ENCODE measurements around the gene PRPF39. TPM values are rescaled to one million over a fixed set of nuclear protein-coding genes. Genes with fewer than 3 reads are reported as not detected.
A peak's percentile ranks its signal among the peaks of the same experiment; 100 is the strongest.

The PRPF39 gene
- total RNA-seq, 1 experiment from 2014 or later: 59.8 TPM

DNA sequence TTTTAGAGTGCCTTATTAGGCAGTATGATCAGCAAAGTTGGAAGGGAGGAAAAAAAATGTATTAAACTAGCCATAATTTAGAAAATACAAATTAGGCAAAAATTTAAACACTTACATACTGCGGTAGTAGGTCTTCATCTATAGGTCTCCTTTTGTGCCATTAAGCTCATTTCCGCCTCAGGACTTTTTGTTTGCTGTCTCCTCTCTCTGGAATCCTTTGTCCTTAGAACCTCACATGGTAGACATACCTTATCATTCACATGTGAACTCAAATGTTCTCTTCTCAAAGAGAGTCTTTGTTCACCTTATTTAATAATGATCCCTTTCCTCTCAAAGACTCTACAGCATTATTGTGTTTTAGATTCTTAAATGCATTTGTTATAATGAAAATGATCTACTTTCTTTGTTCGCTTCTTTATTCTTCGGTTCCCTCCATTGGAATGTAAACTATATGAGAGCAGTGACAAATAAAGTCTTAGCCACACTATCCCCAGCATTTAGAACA is 66.5 kb downstream of the PRPF39 start:
- TF ChIP-seq CTCF (conservative IDR thresholded peaks at IDR 0.05): no peak
- Mint-ChIP-seq H3K4me1 (peaks cover 9% of the 10 kb centered on the region in 2 experiments), H3K4me3 (no peak overlapping the region), H3K27ac (peak overlapping the region in 2 of 3 experiments; percentile 1 to 58; a peak in 3 of 7 replicates), H3K27me3 (ENCODE audit: low read depth) (no peaks in the 10 kb centered on the region), H3K36me3 (ENCODE audit: insufficient read depth in 1 of 3, low read depth in 3 of 3) (peaks cover under 1 to 11% (median 4%) of the 10 kb centered on the region in 3 experiments; a peak in 5 of 7 replicates), H3K9me3 (no peaks in the 10 kb centered on the region; a peak in 1 of 5 replicates)
- Histone ChIP-seq H4K5ac (ENCODE audit: insufficient read length, low read depth, low read length) (no peak overlapping the region), H4K20me1 (ENCODE audit: control insufficient read depth, insufficient read depth, insufficient read length) (no peaks in the 10 kb centered on the region), H2BK120ac (ENCODE audit: low read depth, low read length, poor library complexity, severe bottlenecking) (no peak overlapping the region), H3K4me2 (ENCODE audit: insufficient read depth, insufficient read length, low read length) (no peak overlapping the region), H2BK20ac (ENCODE audit: low read depth, low read length, poor library complexity, severe bottlenecking) (no peak overlapping the region), H2BK15ac (ENCODE audit: low read depth, low read length) (no peak overlapping the region), H3K27ac (ENCODE audit: insufficient read length, low read depth, low read length) (no peak overlapping the region), H2BK5ac (ENCODE audit: insufficient read length, low read length) (no peak overlapping the region), H2AFZ (ENCODE audit: low read length) (no peak overlapping the region), H2BK12ac (ENCODE audit: insufficient read length, low read depth, low read length) (no peak overlapping the region), H3K18ac (ENCODE audit: insufficient read length, low read depth, low read length) (no peak overlapping the region), H3K14ac (ENCODE audit: insufficient read depth, low read length) (no peak overlapping the region), H4K91ac (ENCODE audit: insufficient read length, low read depth, low read length) (no peak overlapping the region), H3K27me3 (ENCODE audit: insufficient read depth, low read length) (no peaks in the 10 kb centered on the region), H4K8ac (replicated peaks; ENCODE audit: insufficient read length, low read depth, low read length) (no peak overlapping the region), H3K23ac (ENCODE audit: insufficient read length, low read depth, low read length) (no peak overlapping the region), H3K4me1 (ENCODE audit: insufficient read depth, low read length) (no peaks in the 10 kb centered on the region; the same call in 1 of the 2 replicates), H2AK5ac (ENCODE audit: insufficient read length, low read length) (no peak overlapping the region), H3K9ac (ENCODE audit: extremely low read depth, insufficient read length, low read length) (no peak overlapping the region), H3K23me2 (ENCODE audit: insufficient read length, low read depth, low read length, poor library complexity, severe bottlenecking) (no peaks in the 10 kb centered on the region), H3K4ac (ENCODE audit: low read depth, low read length) (no peak overlapping the region), H3K79me2 (ENCODE audit: insufficient read depth, low read length) (no peaks in the 10 kb centered on the region), H3K56ac (ENCODE audit: insufficient read length, low read depth, low read length) (no peak overlapping the region), H3K79me1 (ENCODE audit: insufficient read depth, low read depth, low read length, poor library complexity, severe bottlenecking) (no peaks in the 10 kb centered on the region), H3K9me3 (ENCODE audit: control insufficient read depth, low read depth, low read length) (no peaks in the 10 kb centered on the region), H3T11ph (ENCODE audit: low read length) (no peak overlapping the region)
- no CpG with 5 or more reads among the region's 4 CpGs for WGBS (ENCODE audit: extremely low coverage, insufficient read length, low lambda C conversion rate)
- DNase-seq: no peak

Data from H9 (cell line).